HG02571 (cell line): ENCODE measurements around the gene MGME1.

Source experiments
- ATAC-seq: cut with Tn5 transposase; IDR thresholded peaks from one replicate; pipeline ENCODE4 v1.9.1; 2021; ENCODE audit warnings: mild to moderate bottlenecking, moderate library complexity; ENCODE audit not compliant: unreplicated experiment

Gene MGME1

DNA sequence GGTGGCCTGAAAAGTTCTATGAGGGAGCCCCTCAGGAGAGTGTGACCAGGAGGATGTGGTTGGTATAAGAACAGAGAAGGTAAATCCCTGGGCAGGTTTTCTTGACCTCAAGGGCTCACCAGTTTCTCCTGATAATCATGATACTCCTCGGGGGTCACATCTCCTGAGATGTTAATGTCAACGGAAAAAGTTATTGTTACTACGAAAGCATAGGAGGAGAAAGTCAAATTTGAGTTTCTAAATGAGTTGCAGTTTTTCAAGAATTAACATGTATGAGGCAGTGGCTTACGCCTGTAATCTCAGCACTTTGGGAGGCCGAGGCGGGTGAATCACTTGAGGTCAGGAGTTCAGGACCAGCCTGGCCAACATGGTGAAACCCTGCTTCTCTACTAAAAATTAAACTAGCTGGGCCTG, 23.4 kb downstream of the MGME1 start:
- ATAC-seq, result no peak

DNA sequence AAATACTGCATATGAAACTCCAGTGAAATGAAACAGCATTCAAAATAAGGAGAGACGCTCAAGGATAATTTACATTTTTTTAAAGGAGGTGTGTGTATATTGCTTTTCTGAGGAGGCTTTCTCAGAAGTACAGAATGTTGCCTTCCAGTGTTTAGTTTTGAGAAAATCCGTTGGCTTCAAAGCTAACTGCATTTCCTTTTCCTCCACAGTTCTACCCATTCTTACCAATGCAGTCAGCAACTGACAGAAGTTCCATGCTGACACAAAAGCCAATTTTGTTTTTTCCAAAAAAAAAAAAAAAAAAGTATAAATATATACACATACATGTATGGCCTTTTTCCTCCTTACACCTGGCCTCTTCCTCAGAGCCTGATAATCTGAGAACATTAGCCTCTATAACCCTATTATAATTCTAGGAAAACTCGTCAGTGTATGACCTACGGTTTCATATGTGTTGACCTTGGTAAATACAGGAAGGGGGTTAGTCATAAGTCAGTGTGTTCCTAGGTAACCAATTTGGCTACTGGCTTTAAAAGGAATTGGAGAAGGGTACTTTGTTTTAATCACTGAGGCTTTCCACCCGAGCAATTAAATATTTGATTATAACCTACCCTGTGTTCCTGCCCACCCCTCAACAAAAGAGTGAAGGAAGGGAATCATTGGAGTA, 24.2 kb downstream of the MGME1 start:
- no peak for ATAC-seq

DNA sequence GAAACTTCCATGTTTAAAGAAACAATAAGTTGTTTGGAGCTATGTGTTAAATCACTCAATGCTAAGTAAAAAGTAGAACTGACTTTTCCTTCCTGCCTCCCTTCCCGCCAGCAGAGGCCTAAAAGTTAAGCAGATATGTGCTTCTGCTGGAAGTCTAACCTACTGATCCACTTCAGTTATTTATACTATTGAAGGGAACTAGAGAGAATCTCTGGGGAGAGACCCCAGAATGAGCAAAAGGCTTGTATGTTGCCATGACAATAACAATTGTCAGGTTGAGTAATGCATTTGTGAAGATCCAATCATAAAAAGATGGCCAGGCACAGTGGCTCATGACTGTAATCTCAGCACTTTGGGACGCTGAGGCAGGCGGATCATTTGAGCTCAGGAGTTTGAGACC, 24.7 kb downstream of the MGME1 start:
- ATAC-seq, result no peak

DNA sequence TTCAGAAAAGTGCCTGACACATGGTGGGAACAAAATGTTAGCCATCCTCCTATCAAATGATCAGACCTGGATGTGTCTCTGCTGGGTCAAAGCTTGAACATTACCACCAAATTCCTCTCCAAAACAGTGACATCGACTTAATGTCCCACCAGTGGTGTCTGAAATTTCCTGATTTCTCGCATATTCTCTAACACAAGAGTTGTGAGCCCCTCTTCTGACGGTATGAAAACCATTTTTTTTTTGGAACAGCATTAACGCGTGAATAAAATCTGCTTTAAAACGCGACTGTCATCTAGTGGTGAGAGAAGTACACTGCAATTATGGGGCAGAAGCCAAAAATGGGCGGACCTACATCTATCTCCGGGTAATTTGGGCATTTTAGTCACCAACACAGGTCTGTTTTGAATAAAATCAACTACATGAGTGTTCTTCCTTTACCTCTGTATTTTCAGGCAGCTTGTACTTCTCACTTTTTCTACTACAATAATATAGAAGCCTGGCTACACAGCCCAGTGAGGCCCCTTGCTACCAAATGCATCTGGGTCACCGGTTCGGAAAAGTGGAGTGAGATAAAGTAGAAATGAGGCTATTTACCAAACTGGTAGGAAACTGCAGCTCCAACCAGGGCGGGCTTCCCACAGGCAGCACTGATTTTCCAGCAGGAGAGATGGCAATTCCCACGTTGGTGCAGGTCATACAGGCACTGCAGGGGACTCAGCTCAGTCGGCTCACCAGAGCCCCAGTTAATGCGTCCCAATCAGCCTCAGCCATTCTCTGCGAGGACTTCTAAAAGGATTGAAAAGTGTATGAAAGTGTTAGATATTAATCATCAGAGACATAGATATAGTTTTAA, 27.4 kb downstream of the MGME1 start:
- ATAC-seq, result no peak

DNA sequence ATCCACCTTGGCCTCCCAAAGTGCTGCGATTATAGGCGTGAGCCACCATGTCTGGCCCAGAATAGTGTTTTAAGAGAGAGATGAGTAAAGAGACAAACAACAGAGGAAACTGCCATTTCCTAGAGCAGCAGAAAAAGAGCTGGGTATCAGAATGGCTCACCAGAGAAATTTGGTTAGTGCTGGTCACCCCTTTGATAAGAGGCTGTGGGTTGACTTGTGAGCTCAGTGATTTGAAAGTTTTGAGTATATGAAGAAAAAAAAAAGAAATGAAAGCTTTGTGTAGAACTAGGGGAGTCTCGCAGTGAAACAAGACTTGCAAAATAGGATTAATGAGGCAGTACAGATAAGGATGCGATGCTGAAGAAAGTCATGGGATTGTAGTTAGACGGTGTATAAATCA, 29.6 kb downstream of the MGME1 start:
- no peak for ATAC-seq

DNA sequence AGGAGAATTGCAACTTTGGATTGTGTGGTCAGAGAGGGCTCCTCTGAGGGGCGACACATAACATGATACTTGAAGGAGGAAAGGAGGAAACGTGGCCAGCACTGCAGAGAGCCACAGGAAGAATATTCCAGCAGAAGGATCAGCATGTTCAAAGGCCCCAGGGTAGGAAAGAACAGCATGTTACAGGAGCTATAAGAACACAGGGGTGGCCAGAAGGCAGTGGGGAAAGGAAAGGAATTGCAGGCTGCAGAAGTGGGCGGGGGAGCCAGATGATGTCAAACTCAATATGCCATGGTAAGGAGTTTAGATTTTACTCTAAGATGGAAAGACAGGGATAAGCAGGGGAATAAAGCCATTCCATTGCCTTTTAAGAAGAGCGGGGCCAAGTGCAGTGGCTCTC, 30.7 kb downstream of the MGME1 start:
- no peak for ATAC-seq

DNA sequence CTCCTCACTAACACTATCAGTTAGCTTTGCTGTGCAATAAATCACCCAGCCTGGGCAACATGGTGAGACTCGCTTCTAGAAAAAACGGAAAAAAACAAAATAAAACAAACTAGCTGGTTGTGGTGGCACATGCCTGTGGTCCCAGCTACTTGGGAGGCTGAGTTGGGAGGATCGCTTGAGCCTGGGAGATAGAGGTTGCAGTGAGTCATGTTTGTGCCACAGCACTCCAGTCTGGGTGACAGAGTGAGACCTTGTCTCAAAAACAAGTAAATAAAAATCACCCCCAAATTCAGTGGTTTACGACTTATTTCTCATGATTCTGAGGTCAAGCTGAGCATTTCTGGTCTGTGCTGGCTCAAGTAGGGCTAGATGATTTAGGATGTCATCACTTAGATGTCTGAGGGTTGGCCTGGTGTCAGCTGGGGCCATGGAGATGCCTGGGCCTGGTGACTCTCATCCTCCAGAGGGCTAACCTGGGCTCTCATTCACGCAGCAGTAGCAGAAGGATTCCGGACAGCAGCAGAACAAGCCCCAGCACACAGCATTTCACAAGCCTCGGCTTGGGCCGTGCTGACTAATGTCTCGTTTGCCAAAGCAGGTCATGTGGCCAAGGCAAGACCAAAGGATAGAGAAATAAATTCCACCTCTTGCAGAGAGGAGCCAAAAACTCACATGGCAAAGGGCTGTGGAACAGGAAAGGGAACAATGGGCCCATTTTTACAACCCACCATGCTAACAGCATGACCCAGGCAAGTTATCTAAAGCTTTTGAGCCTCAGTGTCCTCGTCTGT, 32.5 kb downstream of the MGME1 start:
- no peak for ATAC-seq

DNA sequence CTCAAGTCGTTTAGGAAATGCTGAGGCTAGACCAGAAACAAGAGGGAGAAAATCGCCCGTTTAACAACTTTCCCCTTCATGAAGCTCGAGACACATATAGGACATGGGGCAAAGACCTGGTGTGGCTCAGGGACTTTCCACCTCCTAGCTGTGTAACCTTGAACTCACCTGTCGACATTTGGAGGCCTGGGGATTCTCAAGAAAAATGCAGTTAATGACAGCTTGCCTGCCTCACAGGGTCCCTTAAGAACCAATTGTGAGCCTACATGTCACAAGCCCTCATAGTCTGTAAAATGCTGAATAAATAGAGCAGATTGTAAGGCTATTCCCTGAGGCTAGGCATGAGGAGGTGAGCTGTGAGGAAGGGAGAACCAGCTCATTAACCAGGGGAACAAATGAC, 35.1 kb downstream of the MGME1 start:
- ATAC-seq, result no peak

DNA sequence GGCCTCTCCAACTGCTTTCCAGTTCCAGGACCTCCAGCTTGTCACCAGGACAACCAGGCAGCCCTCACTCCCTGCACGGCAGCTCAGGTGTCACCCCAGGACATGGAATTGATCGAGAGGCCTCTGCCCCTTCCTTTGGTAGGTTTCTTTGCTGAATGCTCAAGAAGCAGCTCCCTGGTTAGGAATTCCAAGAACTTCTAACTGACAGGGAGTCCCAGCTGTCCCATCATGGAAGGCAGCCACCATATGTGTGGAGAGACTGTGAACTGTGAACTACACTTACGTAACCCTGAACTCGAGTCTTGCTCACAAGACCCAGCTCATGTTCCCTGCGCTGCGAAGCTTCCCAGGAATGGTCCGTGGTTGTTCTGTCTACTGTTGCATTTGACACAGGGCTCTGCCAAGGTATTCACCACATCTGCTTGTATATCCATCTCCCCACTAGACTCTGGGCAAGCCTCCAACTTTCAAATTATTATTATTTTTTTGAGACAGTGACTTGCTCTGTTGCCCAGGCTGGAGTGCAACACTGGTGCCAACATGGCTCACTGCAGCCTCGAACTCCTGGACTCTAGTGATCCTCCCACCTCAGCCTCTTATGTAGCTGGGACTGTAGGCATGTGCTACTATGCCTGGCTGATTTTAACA, 35.7 kb downstream of the MGME1 start:
- ATAC-seq, result no peak

DNA sequence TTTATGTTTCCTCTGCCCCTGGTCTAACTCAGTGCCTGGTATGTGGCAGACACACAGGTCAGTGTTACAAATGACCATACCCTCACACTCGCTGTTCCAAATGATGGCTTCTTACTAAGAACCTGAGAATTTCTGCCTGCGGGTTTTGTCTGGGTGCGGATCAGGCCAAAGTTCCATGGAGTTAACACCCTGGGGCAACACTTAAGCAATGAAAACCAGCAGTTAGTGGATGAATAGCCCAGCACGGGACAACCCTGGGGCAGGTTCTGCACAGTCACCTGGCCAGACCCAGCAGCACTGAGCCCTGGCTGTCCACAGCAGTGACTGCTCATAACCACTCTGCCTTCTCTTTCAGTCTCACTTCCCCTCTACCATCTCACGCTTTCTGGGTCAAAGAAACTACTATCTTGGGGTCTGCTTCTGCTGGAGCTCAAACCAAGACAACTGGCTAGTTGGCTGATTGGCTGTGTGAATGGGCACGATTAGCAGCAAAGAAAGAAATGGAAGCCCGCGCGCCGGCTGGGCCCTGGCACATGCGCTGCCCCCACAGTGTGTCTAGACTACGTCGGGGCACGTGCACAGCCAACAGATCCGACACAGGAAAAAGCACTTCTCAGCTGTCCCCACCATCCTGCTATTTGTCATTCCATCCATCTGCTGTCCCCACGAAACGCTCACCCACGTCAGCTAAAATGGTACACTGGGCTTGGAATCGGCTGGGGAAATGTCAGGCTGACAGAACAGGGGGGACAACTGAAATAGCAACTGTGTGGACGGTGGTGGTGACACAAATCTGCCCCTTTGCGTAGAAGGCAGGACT, 36.6 kb downstream of the MGME1 start:
- ATAC-seq, result peak; percentile 84

DNA sequence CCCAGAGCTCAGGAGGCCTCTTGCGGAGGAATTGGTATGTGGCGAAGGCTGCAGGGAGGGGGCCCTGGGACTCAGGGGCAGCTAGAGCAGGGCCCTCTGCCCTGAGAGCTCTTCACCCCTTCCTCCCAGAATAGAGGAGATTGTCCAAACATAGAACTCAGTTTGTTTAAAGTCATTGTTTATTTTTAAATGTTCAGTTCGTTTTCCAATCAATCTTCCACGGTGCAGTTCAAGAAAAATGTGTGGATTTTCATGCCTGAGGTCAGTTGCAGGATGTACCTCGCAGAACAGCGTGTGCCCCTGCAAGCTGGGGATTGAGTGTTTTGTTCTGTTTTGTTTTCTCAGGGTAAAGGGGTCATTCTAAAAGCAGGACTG, 37.2 kb downstream of the MGME1 start:
- no peak for ATAC-seq

DNA sequence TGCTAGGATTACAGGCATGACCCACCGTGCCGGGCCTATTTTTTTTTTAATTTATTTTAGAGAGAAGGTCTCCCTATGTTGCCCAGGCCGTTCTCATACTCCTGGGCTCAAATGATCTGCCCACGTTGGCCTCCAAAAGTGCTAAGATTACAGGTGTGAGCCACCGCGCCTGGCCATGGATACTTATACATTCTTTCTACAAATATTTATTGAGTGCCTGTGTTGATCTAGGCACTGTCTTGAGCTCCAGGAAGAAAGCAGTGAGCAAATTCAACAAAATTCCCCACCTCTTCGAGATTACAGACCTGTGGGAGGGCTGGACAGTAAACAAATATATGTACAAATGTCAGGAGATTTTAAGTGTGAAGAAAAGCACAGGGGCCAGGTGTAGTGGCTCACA, 37.9 kb downstream of the MGME1 start:
- ATAC-seq, result no peak

DNA sequence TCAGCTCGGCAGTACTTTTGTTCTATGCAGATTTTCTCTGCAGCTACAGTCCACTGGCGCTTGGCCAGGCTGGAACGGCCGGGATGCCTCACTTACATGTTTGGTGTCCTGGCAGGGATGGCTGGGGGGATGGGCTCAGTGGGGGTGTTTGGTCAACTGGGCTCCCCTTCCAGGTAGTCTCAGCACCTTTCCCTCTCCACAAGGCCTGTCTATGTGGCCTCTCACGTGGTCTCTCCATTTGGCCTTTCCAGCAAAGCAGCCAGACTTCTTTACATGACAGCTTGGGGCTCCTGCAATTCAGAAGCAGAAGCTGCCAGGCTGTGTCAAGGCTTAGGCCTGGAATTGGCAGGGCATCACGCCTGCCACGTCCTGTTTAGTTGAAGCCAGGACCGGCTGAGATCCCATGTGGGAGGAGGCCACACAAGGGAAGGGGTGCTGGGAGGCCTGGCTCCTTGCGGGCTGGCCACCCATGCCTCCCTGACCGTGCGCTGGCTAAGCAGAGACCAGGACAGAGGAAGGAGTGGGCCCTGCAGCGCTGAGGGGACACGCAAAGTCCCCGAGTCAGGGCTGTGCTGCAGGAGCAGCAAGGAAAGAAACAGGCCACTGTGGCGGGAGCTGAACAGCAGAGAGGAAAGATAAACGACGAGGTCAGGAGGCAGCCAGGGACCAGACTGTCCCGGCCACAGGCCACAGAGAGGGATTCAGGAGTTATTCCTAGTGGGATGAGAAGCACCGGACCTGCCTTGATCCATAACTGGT, 38.9 kb downstream of the MGME1 start:
- ATAC-seq, result no peak

DNA sequence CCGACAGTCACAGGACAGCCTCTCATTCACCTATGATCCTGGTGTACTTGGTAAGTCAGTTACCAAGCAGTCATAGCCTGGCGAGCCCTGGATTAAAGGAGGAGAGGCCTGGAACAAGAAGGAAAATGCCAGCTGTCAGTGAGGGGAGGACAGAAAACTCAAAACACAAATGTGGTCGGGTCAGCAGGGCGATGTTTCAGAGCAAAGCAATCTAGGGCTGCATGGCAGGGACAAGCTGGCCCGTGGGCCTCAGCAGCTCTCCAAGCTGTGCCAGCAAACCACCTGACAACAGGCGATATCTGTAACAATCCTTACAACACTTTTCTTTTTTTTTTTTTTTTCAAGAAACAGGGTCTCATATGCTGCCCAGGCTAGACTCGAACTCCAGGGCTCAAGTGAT, 40.3 kb downstream of the MGME1 start:
- no peak for ATAC-seq

DNA sequence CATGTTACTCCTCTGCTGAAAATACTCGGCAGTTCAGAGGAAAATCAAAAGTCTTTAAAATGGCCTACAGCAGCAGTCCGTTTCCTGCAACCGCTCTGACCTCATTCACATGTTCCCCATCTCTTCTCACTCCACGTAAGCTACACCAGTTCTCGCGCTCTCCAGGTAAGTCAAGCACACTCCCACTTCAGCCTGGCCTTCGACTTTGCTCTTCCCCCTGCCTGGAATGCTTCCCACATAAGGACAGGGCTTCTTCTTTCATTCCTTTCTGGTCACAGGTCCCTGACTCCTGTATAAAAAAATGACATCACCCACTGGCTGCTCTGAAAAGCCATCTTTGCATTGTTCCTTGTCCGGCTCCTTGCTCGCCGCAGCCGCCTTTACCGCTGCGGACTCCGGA, 42.7 kb downstream of the MGME1 start:
- ATAC-seq, result no peak

DNA sequence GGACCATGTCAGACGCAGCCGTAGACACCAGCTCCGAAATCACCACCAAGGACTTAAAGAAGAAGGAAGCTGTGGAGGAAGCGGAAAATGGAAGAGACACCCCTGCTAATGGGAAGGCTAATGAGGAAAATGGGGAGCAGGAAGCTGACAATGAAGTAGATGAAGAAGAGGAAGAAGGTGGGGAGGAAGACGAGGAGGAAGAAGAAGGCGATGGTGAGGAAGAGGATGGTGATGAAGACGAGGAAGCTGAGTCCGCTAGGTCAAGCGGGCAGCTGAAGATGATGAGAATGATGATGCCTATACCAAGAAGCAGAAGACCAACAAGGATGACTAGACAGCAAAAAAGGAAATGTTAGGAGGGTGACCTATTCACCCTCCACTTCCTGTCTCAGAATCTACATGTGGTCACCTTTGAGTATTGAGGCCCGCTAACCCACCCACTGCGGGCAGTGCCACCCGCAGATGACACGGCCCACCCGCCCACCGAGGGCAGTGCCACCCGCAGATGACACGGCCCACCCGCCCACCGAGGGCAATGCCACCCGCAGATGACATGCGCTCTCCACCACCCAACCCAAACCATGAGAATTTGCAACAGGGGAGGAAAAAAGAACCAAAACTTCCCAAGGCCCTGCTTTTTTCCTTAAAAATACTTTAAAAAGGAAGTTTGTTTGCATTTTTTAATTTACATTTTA, 43.3 kb downstream of the MGME1 start:
- no peak for ATAC-seq

DNA sequence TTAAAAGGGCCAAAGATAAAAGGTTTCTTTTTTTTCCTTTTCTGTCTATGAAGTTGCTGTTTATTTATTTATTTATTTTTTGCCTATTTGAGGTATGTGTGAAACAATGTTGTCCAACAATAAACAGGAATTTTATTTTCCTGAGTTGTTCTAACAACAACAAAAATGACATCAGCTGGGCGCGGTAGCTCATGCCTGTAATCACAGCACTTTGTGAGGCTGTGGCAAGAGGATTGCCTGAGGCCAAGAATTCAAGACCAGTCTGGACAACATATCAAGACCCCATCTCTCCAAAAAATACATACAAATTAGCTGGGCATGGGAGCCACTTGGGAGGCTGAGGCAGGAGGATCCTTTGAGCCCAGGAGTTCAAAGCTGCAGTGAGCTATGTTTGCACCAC, 44.1 kb downstream of the MGME1 start:
- ATAC-seq, result no peak

DNA sequence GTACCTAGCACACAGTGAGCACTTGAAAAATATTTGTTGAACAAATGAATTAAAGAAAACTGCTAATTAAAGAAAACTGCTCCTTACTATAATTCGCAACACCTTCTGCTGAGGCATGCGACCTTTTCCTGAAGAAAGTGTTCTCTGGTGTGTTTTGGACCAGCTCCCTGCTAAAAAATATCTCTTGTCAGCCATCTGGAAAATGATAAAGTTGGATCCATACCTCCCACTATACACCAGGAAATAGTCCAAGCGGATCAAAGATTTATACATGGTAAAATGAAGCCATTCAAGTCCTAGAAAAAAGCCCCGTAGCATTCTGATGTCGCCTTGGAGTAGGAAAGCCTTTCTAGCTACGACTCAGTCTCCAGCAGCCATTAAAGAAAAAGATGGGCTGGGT, 45.6 kb downstream of the MGME1 start:
- ATAC-seq, result no peak

DNA sequence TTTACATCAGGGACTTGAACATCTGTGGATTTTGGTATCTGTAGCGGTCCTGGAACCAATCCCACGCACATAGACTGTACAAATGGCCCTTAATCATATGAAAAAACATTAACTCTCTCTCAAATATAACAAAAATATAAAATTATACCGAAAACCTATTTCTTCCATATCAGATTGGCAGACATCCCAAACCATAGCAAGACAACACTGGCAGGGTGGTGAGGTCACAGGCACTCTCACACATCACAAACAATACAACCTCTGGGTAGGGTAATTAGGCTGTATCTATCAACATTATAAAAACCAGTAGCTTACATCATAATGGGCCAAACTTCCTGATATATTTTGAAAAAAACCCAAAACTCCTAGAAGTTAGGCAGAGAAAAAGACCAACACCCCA, 48.0 kb downstream of the MGME1 start:
- ATAC-seq, result no peak
